Activated naive CD4-positive, alpha-beta T cell treated with anti-CD3 and anti-CD28 coated beads, Interleukin-2, amount 50 U/mL, for 72 hours (primary cell): Measurements from ENCODE around the gene ZNF423. TPM values are rescaled to one million over a fixed set of nuclear protein-coding genes. Genes with fewer than 3 reads are reported as not detected.
"Not testable (repeated sequence)": the region's sequence is repeated elsewhere in the genome, so short reads cannot be mapped to it uniquely, and the experiment has no call there.

ENCODE experiments used
- ATAC-seq, 2 donors: fragments of 150-1000 bp; cut with Tn5 transposase; 2 replicates each; pipeline ENCODE4 v1.10.0; 2021; ENCODE audit warnings: mild to moderate bottlenecking in 2 of 2, moderate library complexity in 2 of 2
- DNase-seq, 2 donors: peaks; one replicate each; pipeline ENCODE4 v3.0.0; 2021 to 2022; ENCODE audit warnings: low spot score in 2 of 2
- H3K27ac Mint-ChIP-seq, 2 donors: one replicate each; pipeline ENCODE4 v1.8.0; 2022; ENCODE audit warnings: mild to moderate bottlenecking in 2 of 2, mixed read lengths in 2 of 2
- H3K36me3 Mint-ChIP-seq, 2 donors: one replicate each; pipeline ENCODE4 v1.8.0; 2022; ENCODE audit warnings: mixed read lengths in 2 of 2
- H3K9me3 Mint-ChIP-seq, 2 donors: one replicate each; pipeline ENCODE4 v1.8.0; 2022; ENCODE audit warnings: mixed read lengths in 2 of 2
- total RNA-seq, 2 donors: library from RNA; stranded (reverse); gene quantifications; one replicate each; pipeline ENCODE4 v1.2.3, GENCODE V29; 2022

ZNF423 gene
- total RNA-seq, 2 donors from 2014 or later: 0.05 TPM; not detected in 1

DNA sequence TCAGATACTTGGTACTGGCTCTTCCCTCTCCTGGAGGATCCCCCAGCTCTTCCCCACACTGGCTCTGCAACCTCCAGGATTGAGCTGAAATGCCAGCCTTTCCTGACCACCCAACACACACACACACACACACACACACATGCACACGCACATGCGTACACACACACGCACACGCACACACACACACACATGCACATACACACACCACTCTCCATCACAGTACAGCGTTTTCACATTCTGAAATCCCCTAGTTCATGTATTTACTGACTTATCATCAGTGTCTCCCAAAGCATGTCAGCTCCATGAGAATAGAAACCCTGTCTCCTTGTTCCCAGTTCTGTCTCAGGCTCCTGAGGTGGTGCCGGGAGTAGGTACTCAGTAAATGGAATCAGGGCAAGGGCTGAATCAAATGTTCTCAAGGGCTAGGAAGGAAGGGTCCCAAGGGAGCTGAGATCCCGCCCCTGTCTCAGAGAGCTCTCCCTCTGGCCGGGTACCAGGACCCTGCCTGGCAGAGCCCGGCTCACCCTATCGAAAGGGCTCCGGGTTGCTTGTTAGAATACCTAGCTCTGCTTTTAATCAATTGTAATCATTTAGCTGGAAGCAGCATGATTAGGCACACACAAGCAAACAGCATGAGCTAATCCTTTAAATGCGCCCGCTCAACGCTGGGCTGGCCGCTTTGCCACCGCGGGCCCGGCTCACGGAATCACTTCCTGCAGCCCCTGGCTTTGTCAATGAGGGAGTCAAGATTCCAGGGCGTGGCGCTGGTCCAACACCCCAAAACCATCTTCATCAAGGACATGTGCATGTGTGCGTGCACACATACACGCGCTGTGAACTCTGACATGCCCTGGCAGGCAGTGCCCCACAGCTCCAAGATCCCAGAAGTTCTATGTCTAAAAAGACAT is 341.6 kb downstream of the ZNF423 start:
- no peak for DNase-seq
- ATAC-seq: no peak
- Mint-ChIP-seq H3K36me3 (no peaks in the 10 kb centered on the region), H3K27ac (no peak overlapping the region), H3K9me3 (no peaks in the 10 kb centered on the region)

DNA sequence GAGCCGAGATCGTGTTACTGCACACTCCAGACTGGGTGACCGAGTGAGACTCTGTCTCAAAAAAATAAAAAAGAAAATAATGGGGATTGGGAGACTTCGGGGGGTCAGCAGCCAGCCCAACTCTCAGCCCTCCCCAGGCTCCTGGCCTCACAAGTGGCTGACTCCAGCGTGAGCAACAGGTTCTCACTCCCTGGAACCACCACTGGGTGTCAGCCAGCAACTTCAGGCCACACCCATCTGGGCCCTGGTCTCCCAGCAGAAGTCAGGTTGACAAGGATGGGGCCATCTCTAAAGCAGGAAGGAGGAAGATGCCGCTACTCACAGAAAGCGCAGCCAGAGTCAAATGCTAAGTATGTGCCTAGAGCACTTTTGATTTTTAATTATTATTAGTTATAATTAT is 342.9 kb downstream of the ZNF423 start:
- Mint-ChIP-seq H3K36me3 (no peaks in the 10 kb centered on the region), H3K9me3 (no peaks in the 10 kb centered on the region), H3K27ac (no peak overlapping the region)
- DNase-seq (no peak), ATAC-seq (no peak)

DNA sequence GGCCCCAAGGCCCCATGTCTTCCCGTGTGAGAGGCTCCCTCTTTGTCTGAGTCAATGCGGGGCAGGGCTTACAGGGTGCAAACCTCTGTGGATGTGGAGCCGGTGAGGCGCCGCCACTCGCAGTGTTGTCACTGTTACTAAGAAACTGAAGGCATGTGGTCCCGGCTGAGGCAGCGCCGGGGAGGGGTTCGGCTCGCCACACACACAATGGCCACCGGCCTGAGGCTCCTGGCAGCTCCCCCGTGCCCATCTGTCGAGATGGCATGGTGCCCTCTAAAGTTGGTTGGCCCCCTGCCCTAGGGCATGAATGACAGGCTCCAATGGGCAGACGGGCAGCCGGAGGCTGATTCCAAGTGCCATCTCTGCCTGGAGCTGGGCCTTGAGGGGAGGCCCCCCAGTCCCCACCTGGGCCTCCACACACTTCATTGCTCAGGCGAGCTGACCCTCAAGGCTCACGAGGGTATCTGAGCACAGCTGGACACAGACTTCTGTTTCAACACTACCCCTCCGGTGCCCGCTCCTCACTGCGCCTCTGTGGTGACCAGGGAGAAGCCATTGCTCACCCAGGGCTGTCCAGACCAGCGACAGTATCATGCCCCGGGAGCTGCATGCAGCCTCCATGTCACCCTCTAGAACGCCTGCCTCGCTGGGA is 345.1 kb downstream of the ZNF423 start:
- Mint-ChIP-seq H3K9me3 (peaks cover 0 to 7% of the 10 kb centered on the region in 2 donors), H3K27ac (no peak overlapping the region), H3K36me3 (no peaks in the 10 kb centered on the region)
- DNase-seq (no peak), ATAC-seq (no peak)

DNA sequence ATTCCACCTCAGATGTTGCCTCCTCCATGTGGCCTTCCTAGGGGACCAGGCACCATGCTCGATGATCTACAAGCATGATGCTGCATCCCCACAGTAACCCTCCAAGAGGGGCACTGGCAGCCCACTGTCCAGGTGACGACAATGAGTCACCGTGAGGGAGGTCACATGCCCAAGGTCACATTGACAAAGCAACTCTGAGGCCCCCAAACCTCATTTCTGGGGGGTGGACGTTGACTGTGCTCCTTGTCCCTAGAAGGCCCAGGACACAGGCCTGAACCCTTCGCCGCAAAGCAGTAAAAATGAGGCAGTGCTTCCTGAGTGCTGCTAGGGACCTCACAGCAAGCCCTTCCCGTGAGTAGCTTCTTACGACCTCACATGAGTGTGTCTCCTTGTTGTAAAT is 345.8 kb downstream of the ZNF423 start:
- H3K27ac Mint-ChIP-seq: no peak overlapping the region
- ATAC-seq: no peak
- H3K36me3 Mint-ChIP-seq: no peaks in the 10 kb centered on the region
- H3K9me3 Mint-ChIP-seq: peaks cover 0 to 7% of the 10 kb centered on the region in 2 donors
- DNase-seq: no peak

DNA sequence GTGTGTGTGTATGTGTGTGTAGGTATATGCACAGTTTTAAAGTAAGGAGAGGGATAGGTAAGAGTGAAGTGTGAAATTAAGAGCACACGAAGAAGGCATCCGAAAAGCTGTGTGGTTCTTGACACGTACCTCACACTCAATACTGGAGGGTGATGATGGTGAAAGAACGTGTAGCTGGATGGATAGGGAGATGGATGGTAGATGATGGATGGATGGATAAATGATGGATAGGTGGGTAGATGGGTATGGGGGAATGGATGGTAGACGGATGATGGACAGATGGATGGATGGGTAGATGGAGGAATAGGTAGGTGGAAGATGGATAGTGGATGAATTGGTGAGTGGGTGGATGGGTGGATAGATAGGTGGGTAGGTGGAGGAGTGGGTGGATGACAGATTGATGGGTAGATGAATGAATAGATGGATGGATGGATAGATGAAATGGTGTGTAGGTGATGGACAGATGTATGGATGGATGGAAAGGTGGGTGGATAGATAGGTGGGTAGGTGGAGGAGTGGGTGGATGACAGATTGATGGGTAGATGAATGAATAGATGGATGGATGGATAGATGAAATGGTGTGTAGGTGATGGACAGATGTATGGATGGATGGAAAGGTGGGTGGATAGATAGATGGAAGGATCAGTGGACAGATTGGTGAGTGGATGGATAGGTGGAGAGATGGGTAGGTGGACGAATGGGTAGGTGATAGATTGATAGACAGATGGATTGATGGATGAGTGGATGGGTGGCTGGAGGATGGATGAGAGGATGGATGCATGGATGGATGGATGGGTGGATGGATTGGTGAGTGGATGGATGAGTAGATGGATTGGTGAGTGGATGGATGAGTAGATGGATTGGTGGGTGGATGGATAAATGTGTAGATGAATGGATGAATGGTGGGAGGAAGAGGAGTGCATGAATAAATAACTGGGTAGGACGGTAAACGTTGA is 349.6 kb downstream of the ZNF423 start:
- H3K27ac Mint-ChIP-seq, H3K9me3 Mint-ChIP-seq, DNase-seq, ATAC-seq, H3K36me3 Mint-ChIP-seq: not testable (repeated sequence)

DNA sequence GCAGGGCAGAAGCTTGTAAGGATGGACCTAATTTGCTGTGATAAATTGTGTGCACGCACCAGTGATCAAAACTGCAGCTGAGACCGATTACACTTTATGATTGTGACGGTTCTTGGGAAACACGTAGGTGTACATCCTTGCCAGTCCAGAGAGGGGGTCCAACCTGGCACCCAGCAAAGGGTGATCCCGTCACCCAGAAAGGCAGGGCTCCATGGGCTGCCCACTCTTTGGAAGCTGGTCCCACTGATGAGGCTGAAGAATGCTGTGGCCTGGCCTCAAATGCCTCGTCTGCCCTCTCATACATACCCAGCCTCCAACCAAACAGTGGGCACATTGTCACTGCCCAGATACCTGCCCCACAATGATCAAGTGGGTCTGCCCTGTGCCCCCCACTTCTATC is 350.4 kb downstream of the ZNF423 start:
- DNase-seq (no peak), ATAC-seq (no peak)
- Mint-ChIP-seq H3K27ac (no peak overlapping the region), H3K9me3 (peaks cover 0 to 7% of the 10 kb centered on the region in 2 donors), H3K36me3 (no peaks in the 10 kb centered on the region)

DNA sequence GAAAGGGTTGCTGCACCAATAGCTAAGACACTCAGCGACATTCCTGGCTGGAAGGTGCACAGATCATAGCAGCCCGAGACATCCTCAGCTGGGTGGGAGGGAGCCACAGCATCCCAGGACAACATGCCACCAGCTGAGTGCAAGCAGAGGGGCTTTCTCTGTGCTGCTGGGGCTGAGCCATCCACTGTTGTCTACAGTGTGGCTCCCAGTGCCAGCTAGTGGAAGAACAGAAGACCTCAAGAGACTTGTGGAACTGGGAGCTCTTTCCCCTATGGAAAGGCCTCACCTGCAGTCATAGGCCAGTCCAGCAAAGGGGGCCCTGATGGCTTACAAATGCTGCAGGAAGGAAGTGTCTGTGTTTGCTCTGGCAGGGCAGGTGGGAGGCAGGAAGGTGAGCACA is 351.3 kb downstream of the ZNF423 start:
- Mint-ChIP-seq H3K27ac (no peak overlapping the region), H3K36me3 (no peaks in the 10 kb centered on the region), H3K9me3 (peaks cover 0 to 7% of the 10 kb centered on the region in 2 donors)
- DNase-seq (no peak), ATAC-seq (no peak)

DNA sequence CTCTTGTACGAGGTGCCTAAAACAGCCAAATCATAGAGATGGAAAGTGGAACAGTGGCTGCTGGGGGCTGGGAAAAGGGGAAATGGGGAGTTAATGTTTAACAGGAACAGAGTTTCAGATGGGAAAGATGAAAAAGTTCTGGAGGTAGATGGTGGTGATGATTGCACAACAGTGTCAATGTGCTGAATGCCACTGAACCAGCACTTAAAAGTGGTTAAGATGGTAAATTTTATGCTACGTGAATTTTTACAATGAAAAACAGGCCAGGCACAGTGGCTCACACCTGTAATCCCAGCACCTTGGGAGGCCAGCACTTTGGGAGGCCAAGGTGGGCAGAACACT is 351.9 kb downstream of the ZNF423 start:
- Mint-ChIP-seq H3K27ac (no peak overlapping the region), H3K36me3 (no peaks in the 10 kb centered on the region), H3K9me3 (peaks cover 0 to 7% of the 10 kb centered on the region in 2 donors)
- DNase-seq (no peak), ATAC-seq (no peak)

DNA sequence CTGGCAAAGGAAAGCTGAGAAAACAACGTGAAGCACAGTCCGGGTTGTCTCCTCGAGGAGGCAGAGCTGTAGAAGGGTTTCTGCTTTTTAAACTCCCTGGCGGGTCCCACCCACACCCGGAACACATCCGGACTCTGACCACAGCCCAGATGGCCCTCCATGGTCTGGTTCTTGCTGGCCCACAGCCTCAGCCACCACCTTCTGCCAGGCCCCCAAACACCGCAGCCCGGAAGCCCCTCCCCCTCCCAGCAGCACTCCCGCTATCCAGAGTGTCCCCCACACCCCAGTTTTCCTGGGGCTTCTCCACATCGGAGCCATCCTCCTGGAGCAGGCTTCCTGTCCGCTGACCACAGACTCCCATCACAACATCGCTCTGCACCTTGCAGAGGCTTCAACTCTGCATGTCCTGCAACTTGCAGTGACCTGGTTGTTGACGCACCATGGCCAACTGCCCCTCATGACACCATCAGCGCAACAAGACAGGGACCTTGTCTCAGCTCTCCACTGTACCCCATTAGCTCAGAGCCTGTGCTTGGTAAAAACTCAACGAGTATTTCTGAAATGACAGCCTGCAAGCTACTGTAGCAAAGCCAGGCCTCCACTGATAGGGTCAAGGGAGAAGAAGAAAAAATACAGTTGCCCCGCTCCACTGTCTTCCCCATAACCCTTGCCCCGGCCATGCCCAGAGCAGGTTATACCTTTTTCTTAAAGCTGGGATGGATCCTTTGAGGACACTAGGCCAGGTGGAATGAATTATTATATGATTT is 352.5 kb downstream of the ZNF423 start:
- no peak for DNase-seq

DNA sequence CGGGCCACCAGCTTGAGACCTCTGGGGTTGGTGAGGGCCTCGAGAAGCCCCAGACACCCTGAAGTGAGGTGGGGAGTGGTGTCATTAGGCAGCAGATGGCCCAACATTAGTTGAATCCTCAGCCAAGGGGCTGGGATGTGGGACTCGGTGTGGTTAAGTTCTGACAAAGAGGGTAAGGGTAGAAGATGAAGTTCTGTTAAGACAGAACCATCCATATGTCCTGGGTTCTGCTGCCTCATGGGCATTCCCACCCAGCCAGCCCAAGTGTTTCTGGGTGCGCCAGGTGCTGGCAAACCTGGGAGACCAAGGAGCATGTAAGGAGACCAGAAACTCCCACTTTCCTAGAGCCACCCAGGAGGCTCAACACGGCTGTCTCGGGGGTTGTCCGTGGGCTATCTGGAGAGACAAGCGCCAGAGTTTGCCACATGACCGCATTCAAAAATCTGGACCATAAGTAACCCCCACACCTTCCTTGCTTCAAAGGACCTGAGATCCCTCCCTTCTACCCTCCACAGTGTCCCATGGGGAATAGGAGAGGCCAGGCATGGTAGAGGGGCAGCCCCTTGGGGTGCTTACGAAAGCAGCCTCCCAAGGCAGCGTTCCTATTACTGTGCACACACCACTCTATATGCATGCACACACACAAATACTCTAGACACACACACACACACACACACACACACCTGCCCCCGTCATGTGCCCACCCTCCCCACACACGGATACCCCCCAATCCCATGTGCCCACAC is 353.6 kb downstream of the ZNF423 start:
- Mint-ChIP-seq H3K9me3 (peaks cover 0 to 7% of the 10 kb centered on the region in 2 donors), H3K27ac (peak overlapping the region in 1 of 2 donors; percentile 25), H3K36me3 (no peaks in the 10 kb centered on the region)
- DNase-seq (peak in 1 of 2 donors; percentile 23), ATAC-seq (no peak)

More for the DNA sequence above, 352.5 kb downstream of the ZNF423 start:
- Mint-ChIP-seq H3K36me3 (no peaks in the 10 kb centered on the region), H3K27ac (no peak overlapping the region), H3K9me3 (peaks cover 0 to 7% of the 10 kb centered on the region in 2 donors)
- no peak for ATAC-seq

DNA sequence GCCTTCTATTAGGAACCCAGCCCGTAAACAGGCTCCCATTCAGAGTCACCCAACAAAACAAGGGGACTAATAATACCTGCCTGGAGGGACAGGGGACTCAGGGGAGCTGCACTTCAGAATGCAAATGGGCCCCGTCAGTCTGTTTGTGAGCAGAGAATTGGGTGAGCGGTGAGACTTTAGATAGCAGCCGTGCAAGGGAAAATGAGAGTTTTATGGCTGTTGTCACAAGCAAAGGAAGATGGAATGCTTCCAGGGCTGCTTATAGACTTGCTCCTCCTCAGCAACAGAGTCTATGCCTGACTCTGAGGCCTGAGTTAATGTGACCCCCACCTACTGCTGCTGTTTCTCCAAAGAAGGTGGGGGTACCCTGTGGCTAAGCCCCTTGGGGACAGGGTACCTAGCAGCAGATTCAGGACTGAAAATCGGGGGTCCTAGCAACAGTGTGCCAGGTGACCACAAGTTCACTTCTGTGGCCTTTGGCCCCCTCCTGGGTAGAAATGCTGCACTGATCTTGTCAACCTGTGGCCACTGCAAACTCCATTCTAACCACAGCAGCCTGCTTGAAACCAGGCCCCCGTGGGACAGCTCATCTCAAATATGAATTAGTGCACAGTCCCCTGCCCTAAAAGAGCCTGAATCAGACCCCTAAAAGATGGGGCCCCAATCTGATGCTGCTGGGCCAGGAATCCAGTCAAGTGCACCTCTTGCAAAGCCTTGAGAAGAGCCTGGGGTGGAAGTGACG is 355.9 kb downstream of the ZNF423 start:
- no peak for ATAC-seq
- Mint-ChIP-seq H3K36me3 (no peaks in the 10 kb centered on the region), H3K27ac (no peak overlapping the region), H3K9me3 (no peaks in the 10 kb centered on the region)
- DNase-seq: peak in 1 of 2 donors; percentile 13

DNA sequence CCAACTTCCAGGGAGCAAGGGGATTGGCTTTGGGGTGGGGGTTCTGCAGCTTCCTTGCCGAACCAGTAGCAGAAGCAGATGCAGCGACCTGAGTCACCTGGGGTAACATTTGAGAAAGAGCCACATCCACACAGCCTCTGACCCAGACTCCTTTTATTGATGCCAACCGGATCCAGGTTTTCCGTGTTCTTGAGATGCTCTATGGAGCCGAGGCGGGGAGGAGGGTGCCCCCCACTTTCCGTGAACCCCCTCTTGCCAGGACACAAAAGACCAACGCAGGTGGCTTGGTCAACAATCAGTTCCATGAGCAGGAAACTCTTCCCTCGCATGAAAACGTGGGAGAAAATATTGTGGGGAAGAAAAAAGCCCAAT is 356.5 kb downstream of the ZNF423 start:
- no peak for ATAC-seq
- peak in 1 of 2 donors; percentile 14 for DNase-seq
- Mint-ChIP-seq H3K36me3 (no peaks in the 10 kb centered on the region), H3K27ac (no peak overlapping the region), H3K9me3 (no peaks in the 10 kb centered on the region)

DNA sequence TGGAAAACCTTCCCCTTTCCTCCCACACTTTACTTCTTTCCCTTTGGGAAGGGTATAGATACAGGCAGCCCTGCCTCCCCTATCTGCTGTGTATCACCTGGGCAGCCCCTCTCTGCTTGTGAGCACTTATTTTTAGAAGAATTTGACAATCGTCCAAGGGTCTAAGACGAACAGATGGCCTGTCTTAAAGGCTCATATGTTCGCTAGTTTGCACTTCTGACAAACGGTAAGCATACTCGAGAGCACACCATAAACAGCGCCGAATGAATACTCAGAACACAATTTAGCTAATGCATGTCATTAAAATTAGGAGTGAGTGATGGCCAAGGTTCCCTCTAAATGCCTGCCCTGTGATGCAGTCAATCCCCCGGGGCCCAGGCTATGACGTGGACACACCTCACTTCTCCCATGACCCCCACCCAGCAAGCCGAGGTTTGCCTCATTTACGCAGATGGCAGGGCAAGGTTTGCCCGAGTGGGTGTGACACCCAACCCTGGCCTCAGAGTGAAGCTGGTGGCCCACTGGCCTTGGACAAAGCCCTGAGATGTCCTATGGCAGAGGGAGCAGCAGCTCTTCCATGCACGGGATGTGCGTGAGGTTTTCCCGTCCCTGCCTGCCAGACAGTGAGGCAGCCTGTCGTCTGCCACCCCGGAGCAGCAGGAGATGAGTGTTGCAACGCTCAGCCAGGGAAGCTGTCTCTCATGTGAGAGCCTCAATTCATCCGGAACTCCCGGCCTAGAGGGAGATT is 357.1 kb downstream of the ZNF423 start:
- Mint-ChIP-seq H3K36me3 (no peaks in the 10 kb centered on the region), H3K9me3 (no peaks in the 10 kb centered on the region), H3K27ac (no peak overlapping the region)
- DNase-seq (peak in 1 of 2 donors; percentile 41), ATAC-seq (no peak)

DNA sequence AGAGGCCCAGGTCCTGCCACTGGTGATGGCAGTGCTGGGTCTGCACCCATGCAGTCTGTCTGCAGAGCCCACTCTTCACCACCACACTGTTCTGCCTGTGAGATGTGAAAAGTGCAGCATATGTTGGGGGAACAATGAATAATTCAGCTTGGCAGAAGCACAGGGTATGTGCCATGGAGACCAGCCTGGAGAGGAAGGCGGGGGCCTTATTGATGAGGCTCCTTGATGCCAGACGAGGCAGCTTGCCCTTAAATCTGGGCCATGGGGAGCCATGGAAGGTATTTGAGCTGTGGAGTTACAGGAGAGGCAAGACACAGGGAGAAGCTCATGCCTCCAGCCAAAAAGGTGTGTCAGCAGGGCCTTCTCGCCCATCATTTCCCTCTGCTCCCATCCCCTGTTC is 357.6 kb downstream of the ZNF423 start:
- ATAC-seq: no peak
- H3K27ac Mint-ChIP-seq: no peak overlapping the region
- DNase-seq: peak in 1 of 2 donors; percentile 7
- no peaks in the 10 kb centered on the region for H3K36me3 Mint-ChIP-seq
- H3K9me3 Mint-ChIP-seq: no peaks in the 10 kb centered on the region
